Endothelial cell of umbilical vein (primary cell): ENCODE measurements around the gene GABBR2. TPM values are rescaled to one million over a fixed set of nuclear protein-coding genes. Genes with fewer than 3 reads are reported as not detected.

Experiments
- BruUV-seq: library from RNA; stranded (reverse); fragments of 400-500 nt; replicated peaks from 2 replicates; lab custom pipeline; 2021; lab: Mats Ljungman, UMichigan
- CTCF ChIA-PET: fragments of 300-600, 350-600 bp; sonication (Branson Sonifier 250); formaldehyde crosslinking; loops from one replicate; lab custom pipeline; 2021; ENCODE audit warnings: antibody characterized with exemption, inconsistent platforms; lab: Charles Lee
- POLR2A ChIA-PET: fragments of 300-600, 350-600 bp; sonication (Branson Sonifier 250); formaldehyde crosslinking; loops from one replicate; lab custom pipeline; 2021; ENCODE audit warnings: antibody characterized with exemption, inconsistent platforms; lab: Charles Lee
- DNase-seq: peaks from one replicate; pipeline ENCODE4 v3.0.0-alpha.2; 2011; ENCODE audit warnings: low read depth, low spot score
- FAIRE-seq: peaks from 2 replicates; lab custom pipeline; 2011; peaks lifted over from hg19 to GRCh38; lab: Jason Lieb, UNC
- H2AFZ ChIP-seq: 2 replicates; pipeline ENCODE4 v1.6.0; 2012; ENCODE audit warnings: low read depth, low read length, control low read depth, inconsistent platforms
- H3K27ac ChIP-seq: 2 replicates; pipeline ENCODE4 v1.5.1; 2011; ENCODE audit warnings: low read depth, mild to moderate bottlenecking, control low read depth, low read length, moderate library complexity; ENCODE audit not compliant: insufficient read depth
- H3K27me3 ChIP-seq, 2 experiments: 2 replicates each; pipeline versions ENCODE4 v1.6.0 to v1.6.1; 2011; ENCODE audit warnings: low read length in 2 of 2, mixed read lengths in 1 of 2; ENCODE audit not compliant: control insufficient read depth in 2 of 2, insufficient read depth in 2 of 2
- H3K36me3 ChIP-seq, 2 experiments: 2 replicates in 1 of 2; 3 replicates in 1 of 2; pipeline ENCODE4 v1.5.1; 2011; ENCODE audit warnings: low read length in 2 of 2, mild to moderate bottlenecking in 1 of 2, moderate library complexity in 1 of 2; ENCODE audit not compliant: control insufficient read depth in 2 of 2, insufficient read depth in 2 of 2; ENCODE audit errors: extremely low read depth in 1 of 2
- H3K4me1 ChIP-seq: 3 replicates; pipeline ENCODE4 v1.5.1; 2011; ENCODE audit warnings: mild to moderate bottlenecking, low read length; ENCODE audit not compliant: control insufficient read depth, insufficient read depth; ENCODE audit errors: extremely low read depth
- H3K4me2 ChIP-seq: 2 replicates; pipeline ENCODE4 v1.6.1; 2011; ENCODE audit warnings: low read length, control low read depth, mixed read lengths; ENCODE audit not compliant: insufficient read depth
- H3K4me3 ChIP-seq, 3 experiments: fragments of 200-600 bp in 1 of 3; sonication (generic), shearing (Covaris generic) in 1 of 3; replicated peaks in 1 of 3; 2 replicates each; pipeline ENCODE4 v1.5.1; 2011 to 2016; ENCODE audit warnings: control low read depth in 3 of 3, low read length in 3 of 3, mild to moderate bottlenecking in 2 of 3, inconsistent platforms in 1 of 3, low read depth in 1 of 3, moderate library complexity in 1 of 3; ENCODE audit not compliant: insufficient read depth in 1 of 3
- H3K79me2 ChIP-seq: 2 replicates; pipeline ENCODE4 v1.6.0; 2012; ENCODE audit warnings: low read length, inconsistent platforms; ENCODE audit not compliant: control insufficient read depth, insufficient read depth
- H3K9ac ChIP-seq: replicated peaks from 2 replicates; pipeline ENCODE3; 2011; ENCODE audit warnings: low read length, control low read depth; ENCODE audit not compliant: insufficient read depth; ENCODE audit errors: extremely low read depth
- H3K9me1 ChIP-seq: replicated peaks from 3 replicates; pipeline ENCODE4 v1.6.0; 2011; ENCODE audit warnings: mild to moderate bottlenecking, low read length; ENCODE audit not compliant: control insufficient read depth, insufficient read depth; ENCODE audit errors: extremely low read depth
- H3K9me3 ChIP-seq: replicated peaks from 2 replicates; pipeline ENCODE4 v1.5.1; 2012; ENCODE audit warnings: low read length, inconsistent platforms; ENCODE audit not compliant: control insufficient read depth, insufficient read depth
- H4K20me1 ChIP-seq: replicated peaks from 2 replicates; pipeline ENCODE3; 2011; ENCODE audit warnings: mild to moderate bottlenecking, low read length; ENCODE audit not compliant: control insufficient read depth, insufficient read depth; ENCODE audit errors: extremely low read depth
- EZH2 ChIP-seq: IDR thresholded peaks from 2 replicates; pipeline ENCODE4 v1.6.1; 2012; ENCODE audit warnings: borderline replicate concordance, low read depth, mild to moderate bottlenecking, moderate library complexity, low read length, inconsistent platforms; ENCODE audit not compliant: severe bottlenecking
- FOS ChIP-seq: IDR thresholded peaks from 2 replicates; pipeline ENCODE4 v1.6.1; 2011; ENCODE audit warnings: mild to moderate bottlenecking, low read length, moderate library complexity, borderline replicate concordance; ENCODE audit not compliant: insufficient read depth
- GATA2 ChIP-seq: IDR thresholded peaks from 2 replicates; pipeline ENCODE4 v1.7.0; 2011; ENCODE audit warnings: low read depth, mild to moderate bottlenecking, moderate library complexity, mixed read lengths, low read length; ENCODE audit not compliant: insufficient read length, insufficient read depth
- JUN ChIP-seq: IDR thresholded peaks from 2 replicates; pipeline ENCODE4 v1.6.1; 2011; ENCODE audit warnings: borderline replicate concordance, low read depth; ENCODE audit not compliant: insufficient read length, insufficient read depth
- MYC ChIP-seq: IDR thresholded peaks from one replicate; pipeline ENCODE4 v1.6.1; 2011; ENCODE audit warnings: mild to moderate bottlenecking, low read depth, low read length
- POLR2A ChIP-seq: IDR thresholded peaks from 2 replicates; pipeline ENCODE4 v1.6.1; 2012; ENCODE audit warnings: low read depth, mild to moderate bottlenecking, control low read depth, low read length
- dilution Hi-C: fragments of 300-500 bp; cut with MboI; formaldehyde crosslinking; loops from one replicate; pipeline ENCODE4 v1.15.0; 2019; ENCODE audit warnings: low sequenced_read_pairs; ENCODE audit not compliant: extremely low pct_ligation_motif_present
- intact Hi-C: fragments of 100-400 bp; cut with micrococcal nuclease; formaldehyde crosslinking; loops from one replicate; pipeline ENCODE4 v1.10.0; 2022
- polyA plus RNA-seq, 4 experiments: library from polyadenylated mRNA; depleted of rRNA in 3 of 4; stranded (reverse) in 3 of 4; unstranded in 1 of 4; fragments of >200 nt; gene quantifications; 2 replicates each; pipeline versions ENCODE4 v1.2.1 to v1.2.3, GENCODE V29; 2011 to 2012; ENCODE audit warnings: missing spikeins in 1 of 4
- total RNA-seq: library from RNA; stranded (reverse); gene quantifications from 2 replicates; pipeline ENCODE4 v1.2.3, GENCODE V29; 2021
- TF ChIP-seq, protein P1 (sequence below), 2 donors: IDR thresholded peaks; 1 replicate in 1 of 2; 2 replicates in 1 of 2; pipeline ENCODE4 v1.5.1; 2011; ENCODE audit warnings: low read length in 2 of 2, mild to moderate bottlenecking in 2 of 2, moderate library complexity in 2 of 2, control low read depth in 1 of 2, inconsistent platforms in 1 of 2, low read depth in 1 of 2; ENCODE audit not compliant: insufficient read depth in 1 of 2; ENCODE audit errors: extremely low read depth in 1 of 2
- TF ChIP-seq, protein P2 (sequence below): IDR thresholded peaks from 2 replicates; pipeline ENCODE4 v1.6.1; 2011; ENCODE audit not compliant: insufficient read depth, insufficient read length

The GABBR2 gene
- total and polyA plus RNA-seq, 2 donors (not counting 3 experiments of a cell fraction or from before 2014, with no cell fraction given) = 1.1 to 9.2 TPM

DNA sequence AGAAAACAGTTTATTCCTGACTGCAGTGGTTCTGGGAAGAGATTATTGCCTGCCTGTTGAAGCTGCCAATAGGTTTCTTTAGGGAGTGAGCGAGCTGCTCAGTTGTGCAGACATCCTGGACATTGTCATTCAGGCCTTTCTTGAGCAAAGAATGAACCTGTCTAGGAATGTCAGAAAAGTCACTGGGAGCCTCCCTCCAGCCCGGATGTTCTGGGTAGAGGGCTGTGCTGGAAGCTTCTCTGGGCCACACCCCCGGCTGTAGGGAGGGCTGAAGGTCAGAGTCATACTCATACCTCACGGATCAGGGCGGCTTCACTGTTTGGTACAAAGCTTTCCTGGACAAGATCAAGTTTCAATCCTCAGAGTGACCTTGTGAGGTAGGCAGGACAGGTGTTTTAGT is 419.9 kb downstream of the GABBR2 start:
- H3K79me2 ChIP-seq = no peaks in the 10 kb centered on the region
- H3K4me3 ChIP-seq = no peak overlapping the region
- intact Hi-C loops (no loop called here), dilution Hi-C loops (loop anchor here (25.0 kb wide), 1 partner anchor 473 kb away; no protein-coding TSS in a partner anchor)
- no TSS peak for BruUV-seq
- H3K36me3 ChIP-seq = no peaks in the 10 kb centered on the region
- no peaks in the 10 kb centered on the region for H4K20me1 ChIP-seq
- ChIA-PET CTCF (no interaction called here), POLR2A (no interaction called here)
- no peak overlapping the region for H3K4me2 ChIP-seq
- no peak for TF ChIP-seq JUN
- TF ChIP-seq, protein P1, sequence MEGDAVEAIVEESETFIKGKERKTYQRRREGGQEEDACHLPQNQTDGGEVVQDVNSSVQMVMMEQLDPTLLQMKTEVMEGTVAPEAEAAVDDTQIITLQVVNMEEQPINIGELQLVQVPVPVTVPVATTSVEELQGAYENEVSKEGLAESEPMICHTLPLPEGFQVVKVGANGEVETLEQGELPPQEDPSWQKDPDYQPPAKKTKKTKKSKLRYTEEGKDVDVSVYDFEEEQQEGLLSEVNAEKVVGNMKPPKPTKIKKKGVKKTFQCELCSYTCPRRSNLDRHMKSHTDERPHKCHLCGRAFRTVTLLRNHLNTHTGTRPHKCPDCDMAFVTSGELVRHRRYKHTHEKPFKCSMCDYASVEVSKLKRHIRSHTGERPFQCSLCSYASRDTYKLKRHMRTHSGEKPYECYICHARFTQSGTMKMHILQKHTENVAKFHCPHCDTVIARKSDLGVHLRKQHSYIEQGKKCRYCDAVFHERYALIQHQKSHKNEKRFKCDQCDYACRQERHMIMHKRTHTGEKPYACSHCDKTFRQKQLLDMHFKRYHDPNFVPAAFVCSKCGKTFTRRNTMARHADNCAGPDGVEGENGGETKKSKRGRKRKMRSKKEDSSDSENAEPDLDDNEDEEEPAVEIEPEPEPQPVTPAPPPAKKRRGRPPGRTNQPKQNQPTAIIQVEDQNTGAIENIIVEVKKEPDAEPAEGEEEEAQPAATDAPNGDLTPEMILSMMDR (IDR thresholded peaks at IDR 0.05; ENCODE audit: extremely low read depth in 1 of 2, insufficient read depth in 1 of 2, low read depth in 1 of 2, low read length in 2 of 2) = no peak
- no peak for TF ChIP-seq POLR2A
- TF ChIP-seq FOS = no peak
- no peak for TF ChIP-seq GATA2
- no peak overlapping the region for H3K9ac ChIP-seq
- no peak overlapping the region for H3K27ac ChIP-seq
- H3K27me3 ChIP-seq = no peaks in the 10 kb centered on the region
- FAIRE-seq (no peak), DNase-seq (no peak)
- H3K9me3 ChIP-seq = no peaks in the 10 kb centered on the region
- H2AFZ ChIP-seq = no peak overlapping the region
- H3K9me1 ChIP-seq = no peaks in the 10 kb centered on the region
- no peaks in the 10 kb centered on the region for H3K4me1 ChIP-seq

DNA sequence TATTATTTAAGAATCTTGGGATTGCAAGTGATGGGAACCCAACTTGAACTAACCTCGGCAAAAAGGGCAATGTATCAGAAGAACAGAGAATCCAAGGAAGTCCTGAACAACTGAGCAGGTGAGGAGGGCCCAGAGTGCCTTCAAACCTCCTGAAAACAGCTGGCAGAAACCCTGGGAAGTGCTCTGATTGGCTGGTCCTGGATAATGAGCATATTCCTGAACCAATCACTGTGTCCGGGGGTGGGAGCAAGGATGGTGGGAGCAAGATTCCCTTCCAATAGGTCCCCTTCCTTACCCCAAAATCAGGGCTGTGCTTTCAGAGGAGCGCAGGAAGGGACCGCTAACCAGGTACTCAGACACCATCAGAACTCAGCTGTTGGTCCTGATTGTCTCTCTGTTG is 421.4 kb downstream of the GABBR2 start:
- Histone ChIP-seq H3K9me1 (no peaks in the 10 kb centered on the region), H3K9ac (no peak overlapping the region), H3K4me1 (no peaks in the 10 kb centered on the region), H2AFZ (no peak overlapping the region), H3K36me3 (no peaks in the 10 kb centered on the region), H3K79me2 (no peaks in the 10 kb centered on the region), H3K4me3 (no peak overlapping the region), H3K27me3 (no peaks in the 10 kb centered on the region), H3K27ac (no peak overlapping the region), H3K4me2 (no peak overlapping the region), H4K20me1 (no peaks in the 10 kb centered on the region), H3K9me3 (no peaks in the 10 kb centered on the region)
- TF ChIP-seq EZH2 (no peak), POLR2A (no peak), MYC (no peak), GATA2 (no peak)
- TF ChIP-seq, protein P1 (IDR thresholded peaks at IDR 0.05; ENCODE audit: extremely low read depth in 1 of 2, insufficient read depth in 1 of 2, low read depth in 1 of 2, low read length in 2 of 2) = no peak
- TF ChIP-seq, protein P2, sequence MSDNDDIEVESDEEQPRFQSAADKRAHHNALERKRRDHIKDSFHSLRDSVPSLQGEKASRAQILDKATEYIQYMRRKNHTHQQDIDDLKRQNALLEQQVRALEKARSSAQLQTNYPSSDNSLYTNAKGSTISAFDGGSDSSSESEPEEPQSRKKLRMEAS = no peak
- dilution Hi-C loops = loop anchor here (25.0 kb wide), 1 partner anchor 475 kb away; no protein-coding TSS in a partner anchor
- BruUV-seq = no TSS peak
- FAIRE-seq = no peak
- intact Hi-C loops = no loop called here
- POLR2A ChIA-PET = no interaction called here
- CTCF ChIA-PET = interaction anchor here (1.2 kb wide), 1 partner anchor 489 kb away, joined by 3 read pairs; no protein-coding TSS in a partner anchor
- no peak for DNase-seq
